IMR-90 (cell line): ENCODE results near the gene ANO9. TPM values are rescaled to one million over a fixed set of nuclear protein-coding genes. Genes with fewer than 3 reads are reported as not detected.

Experiments used
- ATAC-seq: fragments of 200-7000 bp; cut with Tn5 transposase; 2 replicates; pipeline ENCODE4 v1.9.1; 2020; ENCODE audit warnings: low read depth, mild to moderate bottlenecking, moderate library complexity
- BruUV-seq: library from RNA; stranded (reverse); fragments of 400-500 nt; replicated peaks from 2 replicates; lab custom pipeline; 2021; lab: Mats Ljungman, UMichigan
- CTCF ChIA-PET: fragments of 300-600 bp; formaldehyde crosslinking; extraction: SDS; loops from one replicate; lab custom pipeline; 2021; ENCODE audit warnings: antibody characterized with exemption; lab: Yijun Ruan, JAX
- POLR2A ChIA-PET: fragments of 300-600 bp; sonication (Branson Sonifier 250); formaldehyde crosslinking; loops from one replicate; lab custom pipeline; 2022; ENCODE audit warnings: antibody characterized with exemption; ENCODE audit not compliant: unreplicated experiment; lab: Charles Lee
- DNase-seq: peaks from one replicate; pipeline ENCODE4 v3.0.0; 2013
- H2AFZ ChIP-seq: replicated peaks from 2 replicates; pipeline ENCODE3; 2013; ENCODE audit warnings: low read length, mild to moderate bottlenecking; ENCODE audit not compliant: poor library complexity
- H2AK5ac ChIP-seq: 2 replicates; pipeline ENCODE4 v1.6.1; 2013; ENCODE audit warnings: low read depth, low read length, inconsistent platforms
- H2AK9ac ChIP-seq: replicated peaks from 2 replicates; pipeline ENCODE3; 2013; ENCODE audit warnings: mild to moderate bottlenecking, low read depth, low read length, moderate library complexity; ENCODE audit not compliant: poor library complexity
- H2BK120ac ChIP-seq: 2 replicates; pipeline ENCODE4 v1.6.1; 2013; ENCODE audit warnings: low read depth, low read length, inconsistent platforms
- H2BK15ac ChIP-seq: 3 replicates; pipeline ENCODE4 v1.6.1; 2013; ENCODE audit warnings: low read depth, low read length, inconsistent platforms
- H2BK20ac ChIP-seq: 2 replicates; pipeline ENCODE4 v1.6.1; 2013; ENCODE audit warnings: low read depth, mild to moderate bottlenecking, inconsistent platforms, low read length, moderate library complexity
- H2BK5ac ChIP-seq: 2 replicates; pipeline ENCODE4 v1.6.1; 2013; ENCODE audit warnings: mild to moderate bottlenecking, low read depth, low read length, inconsistent platforms; ENCODE audit not compliant: poor library complexity, severe bottlenecking
- H3K14ac ChIP-seq: replicated peaks from 2 replicates; pipeline ENCODE4 v1.6.1; 2013; ENCODE audit warnings: low read depth, low read length, inconsistent platforms
- H3K18ac ChIP-seq: 2 replicates; pipeline ENCODE4 v1.6.1; 2013; ENCODE audit warnings: low read depth, low read length, control low read depth
- H3K23ac ChIP-seq: 2 replicates; pipeline ENCODE4 v1.6.1; 2013; ENCODE audit warnings: low read depth, low read length, inconsistent platforms
- H3K27ac ChIP-seq: 2 replicates; pipeline ENCODE4 v1.5.1; 2013; ENCODE audit warnings: mild to moderate bottlenecking, control low read depth, low read length; ENCODE audit not compliant: insufficient read depth
- H3K27me3 ChIP-seq: 2 replicates; pipeline ENCODE4 v1.6.1; 2013; ENCODE audit warnings: low read length; ENCODE audit not compliant: control insufficient read depth, insufficient read depth
- H3K36me3 ChIP-seq: 2 replicates; pipeline ENCODE4 v1.6.1; 2013; ENCODE audit warnings: low read length, mixed read lengths; ENCODE audit not compliant: control insufficient read depth, insufficient read depth
- H3K4ac ChIP-seq: 2 replicates; pipeline ENCODE4 v1.6.1; 2013; ENCODE audit warnings: low read depth, low read length, inconsistent platforms
- H3K4me1 ChIP-seq: 2 replicates; pipeline ENCODE4 v1.6.1; 2013; ENCODE audit warnings: low read length, mixed read lengths; ENCODE audit not compliant: control insufficient read depth, insufficient read depth
- H3K4me2 ChIP-seq: 2 replicates; pipeline ENCODE4 v1.6.1; 2013; ENCODE audit warnings: low read depth, mild to moderate bottlenecking, control low read depth, low read length, moderate library complexity
- H3K4me3 ChIP-seq: 2 replicates; pipeline ENCODE4 v1.5.1; 2013; ENCODE audit warnings: low read depth, mild to moderate bottlenecking, control low read depth, low read length, moderate library complexity; ENCODE audit not compliant: insufficient read depth
- H3K56ac ChIP-seq: 2 replicates; pipeline ENCODE4 v1.6.1; 2013; ENCODE audit warnings: low read length, inconsistent platforms; ENCODE audit not compliant: insufficient read depth; ENCODE audit errors: extremely low read depth
- H3K79me1 ChIP-seq, 2 experiments: 2 replicates each; pipeline ENCODE4 v1.6.1; 2013; ENCODE audit warnings: low read length in 2 of 2, inconsistent platforms in 1 of 2, low read depth in 1 of 2
- H3K9ac ChIP-seq: 2 replicates; pipeline ENCODE4 v1.6.1; 2013; ENCODE audit warnings: low read depth, low read length, control low read depth
- H3K9me1 ChIP-seq: 2 replicates; pipeline ENCODE4 v1.6.1; 2013; ENCODE audit warnings: low read length, inconsistent platforms; ENCODE audit not compliant: insufficient read depth
- H3K9me3 ChIP-seq: 2 replicates; pipeline ENCODE4 v1.6.1; 2013; ENCODE audit warnings: low read length; ENCODE audit not compliant: control insufficient read depth, insufficient read depth
- H4K20me1 ChIP-seq: 2 replicates; pipeline ENCODE4 v1.6.1; 2013; ENCODE audit warnings: low read length, inconsistent platforms; ENCODE audit not compliant: insufficient read depth
- H4K5ac ChIP-seq: 2 replicates; pipeline ENCODE4 v1.6.1; 2013; ENCODE audit warnings: mild to moderate bottlenecking, low read depth, low read length, control low read depth
- H4K8ac ChIP-seq, 2 experiments: 2 replicates each; pipeline ENCODE4 v1.6.1; 2013; ENCODE audit warnings: low read depth in 2 of 2, low read length in 2 of 2, control low read depth in 1 of 2, inconsistent platforms in 1 of 2
- H4K91ac ChIP-seq: 2 replicates; pipeline ENCODE4 v1.6.1; 2013; ENCODE audit warnings: low read depth, low read length, inconsistent platforms; ENCODE audit not compliant: insufficient read depth
- FOS ChIP-seq: fragments of 150-350 bp; IDR thresholded peaks from 2 replicates; pipeline ENCODE4 v1.6.1; 2016; ENCODE audit warnings: low read depth, low read length
- MXI1 ChIP-seq: IDR thresholded peaks from 2 replicates; pipeline ENCODE4 v1.6.1; 2012; ENCODE audit warnings: low read depth, mild to moderate bottlenecking, low read length, moderate library complexity, borderline replicate concordance
- NFE2L2 ChIP-seq: fragments of 150-350 bp; IDR thresholded peaks from 2 replicates; pipeline ENCODE4 v1.6.1; 2016; ENCODE audit warnings: low read depth, mild to moderate bottlenecking, low read length
- RAD21 ChIP-seq: IDR thresholded peaks from 2 replicates; pipeline ENCODE4 v1.6.1; 2012; ENCODE audit warnings: low read length, improper control_type of control experiment
- RFX5 ChIP-seq: IDR thresholded peaks from 2 replicates; pipeline ENCODE4 v1.8.0; 2012; ENCODE audit warnings: low read depth, mild to moderate bottlenecking, low read length, moderate library complexity
- SMC3 ChIP-seq: fragments of 150-350 bp; IDR thresholded peaks from 2 replicates; pipeline ENCODE4 v1.6.1; 2016; ENCODE audit warnings: low read depth, mild to moderate bottlenecking, antibody characterized with exemption, low read length, moderate library complexity
- WGBS, 2 experiments: methylation state at CpG; one replicate each; pipeline versions ENCODE4 v1.1.5 to v1.1.7; 2013; ENCODE audit warnings: missing lambda C conversion rate in 2 of 2; ENCODE audit not compliant: insufficient read length in 1 of 2; ENCODE audit errors: extremely low coverage in 2 of 2; 5-methylcytosine and 5-hydroxymethylcytosine counted together
- dilution Hi-C: fragments of 300-500 bp; cut with HindIII; formaldehyde crosslinking; loops from one replicate; pipeline ENCODE4 v1.14.3; 2018; ENCODE audit warnings: low sequenced_read_pairs; ENCODE audit not compliant: unreplicated experiment
- in situ Hi-C: fragments of 300-500 bp; cut with MboI; formaldehyde crosslinking; loops from 3 replicates; pipeline ENCODE4 v1.14.3; 2019; ENCODE audit warnings: low sequenced_read_pairs, inconsistent platforms, mixed read lengths
- intact Hi-C: fragments of 100-400 bp; cut with micrococcal nuclease; formaldehyde crosslinking; loops from 2 replicates; pipeline ENCODE4 v1.10.0; 2022
- polyA plus RNA-seq, 3 experiments: library from polyadenylated mRNA; depleted of rRNA; stranded (reverse); fragments of >200 nt; gene quantifications; 2 replicates each; pipeline ENCODE4 v1.2.3, GENCODE V29; 2012; ENCODE audit warnings: low replicate concordance in 1 of 3
- total RNA-seq: library from RNA; depleted of rRNA; stranded (reverse); fragments of >200 nt; gene quantifications from 2 replicates; pipeline ENCODE4 v1.2.3, GENCODE V29; 2012

ANO9 gene
- total and polyA plus RNA-seq, 2 of the 4 experiments (the other 2 are of a cell fraction) = not detected

- Histone ChIP-seq H3K23ac (no peak overlapping the region), H2AK9ac (peak overlapping the region; percentile 76), H3K27me3 (peaks cover 3% of the 10 kb centered on the region; the same call in 1 of the 2 replicates), H3K36me3 (no peaks in the 10 kb centered on the region), H3K4ac (no peak overlapping the region), H3K9me3 (no peaks in the 10 kb centered on the region), H3K9me1 (no peaks in the 10 kb centered on the region), H3K18ac (no peak overlapping the region), H2AK5ac (no peak overlapping the region), H2AFZ (peak overlapping the region; percentile 96), H4K8ac (peak overlapping the region in 1 of 2 experiments; percentile 55; a peak in 1 of 4 replicates), H2BK5ac (no peak overlapping the region), H3K56ac (no peak overlapping the region), H2BK20ac (no peak overlapping the region), H2BK120ac (no peak overlapping the region), H3K9ac (peak overlapping the region; percentile 37; the same call in 1 of the 2 replicates), H3K4me1 (peaks cover 3% of the 10 kb centered on the region; the same call in 1 of the 2 replicates), H3K27ac (no peak overlapping the region; the same call in 1 of the 2 replicates), H3K4me2 (peak overlapping the region; percentile 37), H4K5ac (peak overlapping the region; percentile 60; the same call in 1 of the 2 replicates), H3K14ac (no peak overlapping the region), H3K79me1 (no peaks in the 10 kb centered on the region), H4K91ac (no peak overlapping the region), H3K4me3 (peak overlapping the region; percentile 54), H4K20me1 (no peaks in the 10 kb centered on the region), H2BK15ac (no peak overlapping the region)
- no peak for DNase-seq
- in situ Hi-C loops (no loop called here), intact Hi-C loops (no loop called here), dilution Hi-C loops (no loop called here)
- TF ChIP-seq FOS (no peak), RFX5 (no peak), MXI1 (no peak), SMC3 (no peak), RAD21 (no peak), NFE2L2 (no peak)
- WGBS, 2 experiments = 64% methylated on average over 17 of the region's 47 CpGs; no CpG with 5 or more reads in 1 of the 2 experiments
- POLR2A ChIA-PET = interaction anchor here (1.2 kb wide), 1 partner anchor 14 kb away, joined by 4 read pairs; no protein-coding TSS in a partner anchor
- ATAC-seq = no peak
- CTCF ChIA-PET = interaction anchor here (1.8 kb wide), 1 partner anchor 43 kb away, joined by 12 read pairs; the partner anchor contains the start of gene PTDSS2
- no TSS peak for BruUV-seq
Measured at GRCh38 chr11:405954-406795, 35.6 kb downstream of the ANO9 start.
